ENCODE results near the gene NKTR.

NKTR gene

GRCh38 chr3:42661593-42662022 lies 61.1 kb downstream of the NKTR start:
- Histone ChIP-seq H3K4me3 (ENCODE audit: low read length in 2 of 2) (no peak overlapping the region), H2BK15ac (ENCODE audit: low read length) (no peak overlapping the region), H3K27me3 (ENCODE audit: control insufficient read depth in 3 of 3, insufficient read depth in 3 of 3, low read depth in 1 of 3, low read length in 3 of 3) (no peaks in the 10 kb centered on the region), H3K14ac (ENCODE audit: low read length) (no peak overlapping the region), H2AK5ac (ENCODE audit: low read depth, low read length) (no peak overlapping the region), H3K23ac (ENCODE audit: low read depth, low read length, poor library complexity) (no peak overlapping the region), H2AFZ (ENCODE audit: low read length) (no peak overlapping the region), H2BK5ac (ENCODE audit: low read length) (no peak overlapping the region), H3K18ac (ENCODE audit: low read length) (no peak overlapping the region), H3K4me1 (ENCODE audit: control insufficient read depth in 2 of 2, insufficient read depth in 1 of 2, low read depth in 1 of 2, low read length in 2 of 2) (peaks cover 0 to 7% of the 10 kb centered on the region in 2 donors), H3K9ac (ENCODE audit: low read depth, low read length, poor library complexity) (no peak overlapping the region), H3K79me1 (ENCODE audit: low read depth, low read length) (peaks cover 1% of the 10 kb centered on the region), H3K36me3 (replicated peaks in 1 of 2; ENCODE audit: control insufficient read depth in 2 of 2, insufficient read depth in 2 of 2, low read length in 2 of 2) (peaks cover 8 to 10% of the 10 kb centered on the region in 2 donors), H3K4ac (ENCODE audit: low read length) (no peak overlapping the region), H4K8ac (ENCODE audit: low read depth, low read length) (no peak overlapping the region), H4K91ac (ENCODE audit: low read depth, low read length, poor library complexity) (no peak overlapping the region), H3K9me3 (replicated peaks in 1 of 2; ENCODE audit: control insufficient read depth in 2 of 2, insufficient read depth in 1 of 2, low read depth in 1 of 2, low read length in 2 of 2) (no peaks in the 10 kb centered on the region), H3K4me2 (ENCODE audit: insufficient read depth, low read length, poor library complexity, severe bottlenecking) (no peak overlapping the region), H2BK12ac (ENCODE audit: low read length) (no peak overlapping the region), H3K27ac (replicated peaks; ENCODE audit: low read length) (no peak overlapping the region), H2BK120ac (ENCODE audit: low read depth, low read length) (no peak overlapping the region)
- no CpG with 5 or more reads among the region's 5 CpGs for WGBS, 2 donors (ENCODE audit: extremely low coverage in 2 of 2, insufficient read length in 2 of 2, insufficient replicate concordance in 1 of 2)
- no peak for DNase-seq (ENCODE audit: low spot score)

- H4K91ac ChIP-seq (ENCODE audit: low read depth, low read length, poor library complexity), result no peak overlapping the region
- peak overlapping the region; percentile 13 for H3K18ac ChIP-seq (ENCODE audit: low read length)
- H3K4me3 ChIP-seq (ENCODE audit: low read length in 2 of 2), result no peak overlapping the region
- peak overlapping the region; percentile 26 for H2BK120ac ChIP-seq (ENCODE audit: low read depth, low read length)
- H4K8ac ChIP-seq (ENCODE audit: low read depth, low read length), result no peak overlapping the region
- no CpG with 5 or more reads among the region's 7 CpGs for WGBS, 2 donors (ENCODE audit: extremely low coverage in 2 of 2, insufficient read length in 2 of 2, insufficient replicate concordance in 1 of 2)
- H3K9me3 ChIP-seq (replicated peaks in 1 of 2; ENCODE audit: control insufficient read depth in 2 of 2, insufficient read depth in 1 of 2, low read depth in 1 of 2, low read length in 2 of 2), result no peaks in the 10 kb centered on the region
- no peak for DNase-seq (ENCODE audit: low spot score)
- no peak overlapping the region for H2BK12ac ChIP-seq (ENCODE audit: low read length)
- H3K79me1 ChIP-seq (ENCODE audit: low read depth, low read length), result peaks cover 1% of the 10 kb centered on the region
- no peak overlapping the region for H2AFZ ChIP-seq (ENCODE audit: low read length)
- H3K14ac ChIP-seq (ENCODE audit: low read length), result peak overlapping the region; percentile 41
- no peak overlapping the region for H3K4ac ChIP-seq (ENCODE audit: low read length)
- H3K4me1 ChIP-seq (ENCODE audit: control insufficient read depth in 2 of 2, insufficient read depth in 1 of 2, low read depth in 1 of 2, low read length in 2 of 2), result peaks cover 0 to 7% of the 10 kb centered on the region in 2 donors
- no peak overlapping the region for H2AK5ac ChIP-seq (ENCODE audit: low read depth, low read length)
- no peak overlapping the region for H2BK15ac ChIP-seq (ENCODE audit: low read length)
- peak overlapping the region; percentile 47 for H3K9ac ChIP-seq (ENCODE audit: low read depth, low read length, poor library complexity)
- no peak overlapping the region for H3K4me2 ChIP-seq (ENCODE audit: insufficient read depth, low read length, poor library complexity, severe bottlenecking)
- no peak overlapping the region for H2BK5ac ChIP-seq (ENCODE audit: low read length)
- H3K36me3 ChIP-seq (replicated peaks in 1 of 2; ENCODE audit: control insufficient read depth in 2 of 2, insufficient read depth in 2 of 2, low read length in 2 of 2), result peaks cover 8 to 10% of the 10 kb centered on the region in 2 donors
- H3K27ac ChIP-seq (replicated peaks; ENCODE audit: low read length), result no peak overlapping the region
- H3K23ac ChIP-seq (ENCODE audit: low read depth, low read length, poor library complexity), result no peak overlapping the region
- H3K27me3 ChIP-seq (ENCODE audit: control insufficient read depth in 3 of 3, insufficient read depth in 3 of 3, low read depth in 1 of 3, low read length in 3 of 3), result no peaks in the 10 kb centered on the region
These were observed 61.7 kb downstream of the NKTR start for GRCh38 chr3:42662037-42662812.

- H3K4ac ChIP-seq (ENCODE audit: low read length), result no peak overlapping the region
- no CpG with 5 or more reads among the region's 12 CpGs for WGBS, 2 donors (ENCODE audit: extremely low coverage in 2 of 2, insufficient read length in 2 of 2, insufficient replicate concordance in 1 of 2)
- H4K91ac ChIP-seq (ENCODE audit: low read depth, low read length, poor library complexity), result no peak overlapping the region
- no peak overlapping the region for H3K4me2 ChIP-seq (ENCODE audit: insufficient read depth, low read length, poor library complexity, severe bottlenecking)
- H3K4me3 ChIP-seq (ENCODE audit: low read length in 2 of 2), result peak overlapping the region in 1 of 2 donors; percentile 27
- H3K14ac ChIP-seq (ENCODE audit: low read length), result peak overlapping the region; percentile 41
- no peak overlapping the region for H2BK12ac ChIP-seq (ENCODE audit: low read length)
- H3K9ac ChIP-seq (ENCODE audit: low read depth, low read length, poor library complexity), result no peak overlapping the region
- no peaks in the 10 kb centered on the region for H3K79me1 ChIP-seq (ENCODE audit: low read depth, low read length)
- H2AFZ ChIP-seq (ENCODE audit: low read length), result no peak overlapping the region
- no peaks in the 10 kb centered on the region for H3K27me3 ChIP-seq (ENCODE audit: control insufficient read depth in 3 of 3, insufficient read depth in 3 of 3, low read depth in 1 of 3, low read length in 3 of 3)
- no peak overlapping the region for H4K8ac ChIP-seq (ENCODE audit: low read depth, low read length)
- no peaks in the 10 kb centered on the region for H3K9me3 ChIP-seq (replicated peaks in 1 of 2; ENCODE audit: control insufficient read depth in 2 of 2, insufficient read depth in 1 of 2, low read depth in 1 of 2, low read length in 2 of 2)
- DNase-seq (ENCODE audit: low spot score), result no peak
- H3K23ac ChIP-seq (ENCODE audit: low read depth, low read length, poor library complexity), result no peak overlapping the region
- H2BK15ac ChIP-seq (ENCODE audit: low read length), result no peak overlapping the region
- H2BK5ac ChIP-seq (ENCODE audit: low read length), result no peak overlapping the region
- H2AK5ac ChIP-seq (ENCODE audit: low read depth, low read length), result peak overlapping the region; percentile 69
- H2BK120ac ChIP-seq (ENCODE audit: low read depth, low read length), result peak overlapping the region; percentile 26
- no peak overlapping the region for H3K27ac ChIP-seq (replicated peaks; ENCODE audit: low read length)
- H3K36me3 ChIP-seq (replicated peaks in 1 of 2; ENCODE audit: control insufficient read depth in 2 of 2, insufficient read depth in 2 of 2, low read length in 2 of 2), result peaks cover 8 to 10% of the 10 kb centered on the region in 2 donors
- peak overlapping the region; percentile 12 for H3K18ac ChIP-seq (ENCODE audit: low read length)
- peaks cover 0 to 14% of the 10 kb centered on the region in 2 donors for H3K4me1 ChIP-seq (ENCODE audit: control insufficient read depth in 2 of 2, insufficient read depth in 1 of 2, low read depth in 1 of 2, low read length in 2 of 2)
These were observed 62.5 kb downstream of the NKTR start for GRCh38 chr3:42662813-42663535.

All from neuronal stem cell (in vitro differentiated cells).